K562 (cell line): ENCODE data around the gene SPEM1. TPM values are rescaled to one million over a fixed set of nuclear protein-coding genes. Genes with fewer than 3 reads are reported as not detected.

Source experiments
- ATAC-seq: fragments of 200-7000 bp; cut with Tn5 transposase; 3 replicates; pipeline ENCODE4 v1.9.1; 2020; ENCODE audit warnings: moderate library complexity
- BruUV-seq: library from RNA; stranded (reverse); fragments of 400-500 nt; replicated peaks from 2 replicates; lab custom pipeline; 2021; lab: Mats Ljungman, UMichigan
- CTCF ChIA-PET: fragments of 300-600 bp; formaldehyde crosslinking; extraction: SDS; loops from one replicate; lab custom pipeline; 2021; ENCODE audit warnings: low intra/inter-chr PET ratio; lab: Yijun Ruan, JAX
- POLR2A ChIA-PET: fragments of 300-600, 350-650 bp; sonication (Branson Sonifier 250); formaldehyde crosslinking; extraction: SDS; loops from one replicate; lab custom pipeline; 2021; ENCODE audit warnings: antibody characterized with exemption, inconsistent platforms; lab: Yijun Ruan, JAX
- DNase-seq, 4 experiments: peaks; one replicate each; pipeline versions ENCODE4 v3.0.0 to v3.0.0-alpha.2; 2011 to 2018; ENCODE audit warnings: low spot score in 3 of 4, mixed read lengths in 3 of 4; ENCODE audit errors: extremely low read depth in 1 of 4
- FAIRE-seq: peaks from 2 replicates; lab custom pipeline; 2011; peaks lifted over from hg19 to GRCh38; lab: Jason Lieb, UNC
- H2AFZ ChIP-seq: 2 replicates; pipeline ENCODE4 v1.6.0; 2011; ENCODE audit warnings: low read depth, low read length, control low read depth, inconsistent platforms
- H3K27ac ChIP-seq: fragments of 200-600 bp; 3 replicates; pipeline ENCODE4 v1.8.0; 2011; ENCODE audit warnings: low read depth, mild to moderate bottlenecking, control low read depth, inconsistent platforms, low read length, moderate library complexity, mixed read lengths; ENCODE audit errors: extremely low read depth
- H3K27me3 ChIP-seq, 2 experiments: fragments of 300-600 bp in 1 of 2; 2 replicates in 1 of 2; 3 replicates in 1 of 2; pipeline versions ENCODE4 v1.6.0 to v1.8.0; 2011; ENCODE audit warnings: inconsistent platforms in 2 of 2, low read length in 2 of 2, mild to moderate bottlenecking in 1 of 2, mixed read lengths in 1 of 2, moderate library complexity in 1 of 2; ENCODE audit not compliant: control insufficient read depth in 2 of 2, insufficient read depth in 2 of 2
- H3K36me3 ChIP-seq: fragments of 300-600 bp; 3 replicates; pipeline ENCODE4 v1.8.0; 2011; ENCODE audit warnings: mild to moderate bottlenecking, low read length, inconsistent platforms; ENCODE audit not compliant: control insufficient read depth, insufficient read depth
- H3K4me1 ChIP-seq, 2 experiments: fragments of 200-600 bp in 1 of 2; replicated peaks in 1 of 2; 2 replicates in 1 of 2; 3 replicates in 1 of 2; pipeline versions ENCODE4 v1.5.1 to v1.8.0; 2011; ENCODE audit warnings: inconsistent platforms in 2 of 2, low read length in 2 of 2, mild to moderate bottlenecking in 1 of 2, mixed read lengths in 1 of 2, moderate library complexity in 1 of 2; ENCODE audit not compliant: control insufficient read depth in 2 of 2, insufficient read depth in 2 of 2
- H3K4me2 ChIP-seq: 2 replicates; pipeline ENCODE4 v1.6.1; 2011; ENCODE audit warnings: low read length, control low read depth, inconsistent platforms, mixed read lengths; ENCODE audit not compliant: insufficient read depth
- H3K4me3 ChIP-seq: fragments of 200-600 bp; sonication (generic), shearing (Covaris generic); 2 replicates; pipeline ENCODE4 v1.5.1; 2016; ENCODE audit warnings: control low read depth, inconsistent platforms
- H3K79me2 ChIP-seq: fragments of 200-600 bp; 3 replicates; pipeline ENCODE4 v1.8.0; 2011; ENCODE audit warnings: low read length, inconsistent platforms; ENCODE audit not compliant: control insufficient read depth, insufficient read depth
- H3K9ac ChIP-seq, 2 experiments: 2 replicates each; pipeline versions ENCODE4 v1.6.0 to v1.6.1; 2011; ENCODE audit warnings: low read depth in 2 of 2, low read length in 2 of 2, control low read depth in 1 of 2, inconsistent platforms in 1 of 2, mild to moderate bottlenecking in 1 of 2, mixed read lengths in 1 of 2; ENCODE audit not compliant: insufficient read depth in 1 of 2
- H3K9me1 ChIP-seq: one replicate; pipeline ENCODE4 v1.6.0; 2011; ENCODE audit warnings: inconsistent platforms, mild to moderate bottlenecking, low read length, moderate library complexity; ENCODE audit not compliant: control insufficient read depth, insufficient read depth
- H3K9me3 ChIP-seq: replicated peaks from 2 replicates; pipeline ENCODE4 v1.5.1; 2011; ENCODE audit warnings: low read depth, low read length, inconsistent platforms; ENCODE audit not compliant: control insufficient read depth, insufficient read depth
- H4K20me1 ChIP-seq: replicated peaks from 2 replicates; pipeline ENCODE4 v1.6.1; 2011; ENCODE audit warnings: low read length, inconsistent platforms, mixed read lengths; ENCODE audit not compliant: control insufficient read depth, insufficient read depth
- HDAC2 ChIP-seq: fragments of 450-650 bp; IDR thresholded peaks from 2 replicates; pipeline ENCODE4 v1.6.1; 2016; ENCODE audit warnings: mild to moderate bottlenecking
- POLR2AphosphoS5 ChIP-seq: IDR thresholded peaks from 2 replicates; pipeline ENCODE4 v1.6.1; 2011; ENCODE audit warnings: mild to moderate bottlenecking, low read depth, low read length, moderate library complexity; ENCODE audit not compliant: control insufficient read depth, insufficient read depth
- YY1 ChIP-seq, 3 experiments: IDR thresholded peaks; 2 replicates each; pipeline ENCODE4 v1.6.1; 2011; ENCODE audit warnings: low read length in 2 of 3, mild to moderate bottlenecking in 2 of 3, moderate library complexity in 2 of 3, borderline replicate concordance in 1 of 3, control low read depth in 1 of 3, low read depth in 1 of 3; ENCODE audit not compliant: insufficient read depth in 3 of 3, insufficient replicate concordance in 2 of 3, control insufficient read depth in 1 of 3, insufficient read length in 1 of 3; ENCODE audit errors: extremely low read depth in 1 of 3
- ZNF583 ChIP-seq: fragments of 250-450 bp; sonication (Bioruptor Pico); IDR thresholded peaks from 2 replicates; pipeline ENCODE4 v1.4.0; 2020
- WGBS: fragments of 100-300 bp; shearing (Covaris generic); methylation state at CpG from one replicate; pipeline ENCODE4 v1.1.6; 2016; ENCODE audit warnings: low coverage, mixed read lengths; ENCODE audit not compliant: insufficient coverage; ENCODE audit errors: missing lambda C conversion rate; 5-methylcytosine and 5-hydroxymethylcytosine counted together
- in situ Hi-C: fragments of 300-500 bp; cut with MboI; formaldehyde crosslinking; loops from 4 replicates; pipeline ENCODE4 v1.15.0; 2018; ENCODE audit warnings: inconsistent platforms, mixed read lengths
- intact Hi-C: fragments of 100-400 bp; cut with micrococcal nuclease; formaldehyde crosslinking; loops from 2 replicates; pipeline ENCODE4 v1.14.2; 2022
- polyA plus RNA-seq, 8 experiments: library from polyadenylated mRNA; depleted of rRNA in 4 of 8; stranded (reverse) in 5 of 8; unstranded in 3 of 8; fragments of >200 nt; fragmentation: Nextera tagmentation in 2 of 8; fragmentation: Illumina TruSeq in 1 of 8; extraction: Ambion mirVana in 2 of 8; extraction: Trizol in 1 of 8; gene quantifications; 2 replicates each; pipeline versions ENCODE4 v1.2.1 to v1.2.3, GENCODE V29; 2011 to 2014; ENCODE audit warnings: inconsistent platforms in 1 of 8, missing spikeins in 1 of 8
- total RNA-seq, 7 experiments: library from RNA; depleted of rRNA in 6 of 7; stranded (reverse); fragments of >200 nt in 6 of 7; fragmentation: Illumina TruSeq in 2 of 7; extraction: Trizol in 2 of 7; gene quantifications; 2 replicates each; pipeline versions ENCODE4 v1.2.1 to v1.2.3, GENCODE V29; 2011 to 2021; ENCODE audit warnings: low replicate concordance in 1 of 7
- TF ChIP-seq, protein P1 (sequence below): fragments of 150-350 bp; conservative IDR thresholded peaks from 2 replicates; pipeline ENCODE4 v1.6.1; 2014; ENCODE audit warnings: low read length
- TF ChIP-seq, protein P2 (sequence below): fragments of 450-650 bp; IDR thresholded peaks from 2 replicates; pipeline ENCODE4 v1.6.1; 2018; ENCODE audit not compliant: partially characterized antibody

The SPEM1 gene
- total and polyA plus RNA-seq, 9 of the 15 experiments (the other 6 are each of a cell fraction or from before 2014, with no cell fraction given), result not detected

DNA sequence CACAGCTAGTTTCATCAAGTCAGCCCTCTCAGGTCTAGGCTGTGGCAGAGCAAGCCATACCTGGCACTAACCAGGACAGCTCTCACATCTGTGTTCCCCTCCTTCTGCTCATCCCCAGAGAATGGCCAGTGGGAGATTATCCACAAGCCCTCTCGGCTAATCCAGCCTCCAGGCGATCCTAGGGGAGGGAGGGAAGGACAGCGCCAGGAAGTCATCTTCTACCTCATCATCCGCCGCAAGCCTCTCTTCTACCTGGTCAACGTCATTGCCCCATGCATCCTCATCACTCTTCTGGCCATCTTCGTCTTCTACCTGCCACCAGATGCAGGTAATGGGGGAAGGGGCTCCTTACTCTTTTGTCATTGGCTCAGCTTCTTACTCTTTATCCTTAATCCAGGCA, 28.3 kb downstream of the SPEM1 start (continued):
- TF ChIP-seq POLR2AphosphoS5 (no peak), HDAC2 (no peak)
- TF ChIP-seq, protein P1, sequence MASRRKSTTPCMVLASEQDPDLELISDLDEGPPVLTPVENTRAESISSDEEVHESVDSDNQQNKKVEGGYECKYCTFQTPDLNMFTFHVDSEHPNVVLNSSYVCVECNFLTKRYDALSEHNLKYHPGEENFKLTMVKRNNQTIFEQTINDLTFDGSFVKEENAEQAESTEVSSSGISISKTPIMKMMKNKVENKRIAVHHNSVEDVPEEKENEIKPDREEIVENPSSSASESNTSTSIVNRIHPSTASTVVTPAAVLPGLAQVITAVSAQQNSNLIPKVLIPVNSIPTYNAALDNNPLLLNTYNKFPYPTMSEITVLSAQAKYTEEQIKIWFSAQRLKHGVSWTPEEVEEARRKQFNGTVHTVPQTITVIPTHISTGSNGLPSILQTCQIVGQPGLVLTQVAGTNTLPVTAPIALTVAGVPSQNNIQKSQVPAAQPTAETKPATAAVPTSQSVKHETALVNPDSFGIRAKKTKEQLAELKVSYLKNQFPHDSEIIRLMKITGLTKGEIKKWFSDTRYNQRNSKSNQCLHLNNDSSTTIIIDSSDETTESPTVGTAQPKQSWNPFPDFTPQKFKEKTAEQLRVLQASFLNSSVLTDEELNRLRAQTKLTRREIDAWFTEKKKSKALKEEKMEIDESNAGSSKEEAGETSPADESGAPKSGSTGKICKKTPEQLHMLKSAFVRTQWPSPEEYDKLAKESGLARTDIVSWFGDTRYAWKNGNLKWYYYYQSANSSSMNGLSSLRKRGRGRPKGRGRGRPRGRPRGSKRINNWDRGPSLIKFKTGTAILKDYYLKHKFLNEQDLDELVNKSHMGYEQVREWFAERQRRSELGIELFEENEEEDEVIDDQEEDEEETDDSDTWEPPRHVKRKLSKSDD, result no peak

DNA sequence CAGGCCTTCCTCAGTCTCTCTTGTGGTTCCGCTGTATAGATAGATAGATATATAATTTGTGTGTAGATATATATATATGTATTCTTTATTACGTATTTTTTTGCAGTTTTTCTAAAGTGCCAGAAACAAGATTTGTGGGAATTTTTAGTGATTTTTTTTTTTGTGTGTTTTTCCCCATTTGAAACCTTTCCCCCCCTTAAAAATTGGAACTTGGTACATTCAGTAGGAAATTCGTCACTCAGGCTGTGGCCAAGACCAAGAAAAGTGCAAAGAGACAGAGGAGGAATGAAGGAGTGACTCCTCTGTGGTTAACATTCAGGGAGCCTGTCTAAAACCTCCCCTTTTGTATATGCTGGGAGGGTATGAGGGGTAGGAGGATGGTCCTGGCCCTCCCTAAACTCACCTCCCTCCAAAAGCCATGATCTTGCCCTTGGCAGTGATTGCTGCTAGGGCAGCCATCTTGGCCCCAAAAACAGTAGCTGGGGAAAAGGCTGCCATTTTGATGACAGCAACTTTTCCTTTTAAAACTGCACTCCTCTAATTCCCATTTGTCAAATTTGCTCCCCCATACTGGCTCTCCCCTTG, 39.9 kb downstream of the SPEM1 start:
- ATAC-seq, result no peak
- Histone ChIP-seq H3K9me3 (no peaks in the 10 kb centered on the region), H3K4me3 (no peak overlapping the region), H3K4me1 (peaks cover 0 to 18% of the 10 kb centered on the region in 2 experiments; a peak in 3 of 5 replicates), H3K36me3 (peaks cover 24% of the 10 kb centered on the region; the same call in 1 of the 3 replicates), H3K9ac (no peak overlapping the region), H3K27me3 (no peaks in the 10 kb centered on the region), H3K4me2 (no peak overlapping the region), H3K79me2 (no peaks in the 10 kb centered on the region; the same call in 2 of the 3 replicates), H3K27ac (no peak overlapping the region), H3K9me1 (no peaks in the 10 kb centered on the region), H4K20me1 (no peaks in the 10 kb centered on the region), H2AFZ (no peak overlapping the region)
- TF ChIP-seq YY1 (IDR thresholded peaks at IDR 0.05; ENCODE audit: borderline replicate concordance in 1 of 3, control insufficient read depth in 1 of 3, extremely low read depth in 1 of 3, insufficient read depth in 3 of 3, insufficient read length in 1 of 3, insufficient replicate concordance in 2 of 3, low read depth in 1 of 3, low read length in 2 of 3) (peak in 2 of 3 experiments; percentile 43 to 84), ZNF583 (CRISPR knock-in tag) (no peak)
- TF ChIP-seq, protein P2, sequence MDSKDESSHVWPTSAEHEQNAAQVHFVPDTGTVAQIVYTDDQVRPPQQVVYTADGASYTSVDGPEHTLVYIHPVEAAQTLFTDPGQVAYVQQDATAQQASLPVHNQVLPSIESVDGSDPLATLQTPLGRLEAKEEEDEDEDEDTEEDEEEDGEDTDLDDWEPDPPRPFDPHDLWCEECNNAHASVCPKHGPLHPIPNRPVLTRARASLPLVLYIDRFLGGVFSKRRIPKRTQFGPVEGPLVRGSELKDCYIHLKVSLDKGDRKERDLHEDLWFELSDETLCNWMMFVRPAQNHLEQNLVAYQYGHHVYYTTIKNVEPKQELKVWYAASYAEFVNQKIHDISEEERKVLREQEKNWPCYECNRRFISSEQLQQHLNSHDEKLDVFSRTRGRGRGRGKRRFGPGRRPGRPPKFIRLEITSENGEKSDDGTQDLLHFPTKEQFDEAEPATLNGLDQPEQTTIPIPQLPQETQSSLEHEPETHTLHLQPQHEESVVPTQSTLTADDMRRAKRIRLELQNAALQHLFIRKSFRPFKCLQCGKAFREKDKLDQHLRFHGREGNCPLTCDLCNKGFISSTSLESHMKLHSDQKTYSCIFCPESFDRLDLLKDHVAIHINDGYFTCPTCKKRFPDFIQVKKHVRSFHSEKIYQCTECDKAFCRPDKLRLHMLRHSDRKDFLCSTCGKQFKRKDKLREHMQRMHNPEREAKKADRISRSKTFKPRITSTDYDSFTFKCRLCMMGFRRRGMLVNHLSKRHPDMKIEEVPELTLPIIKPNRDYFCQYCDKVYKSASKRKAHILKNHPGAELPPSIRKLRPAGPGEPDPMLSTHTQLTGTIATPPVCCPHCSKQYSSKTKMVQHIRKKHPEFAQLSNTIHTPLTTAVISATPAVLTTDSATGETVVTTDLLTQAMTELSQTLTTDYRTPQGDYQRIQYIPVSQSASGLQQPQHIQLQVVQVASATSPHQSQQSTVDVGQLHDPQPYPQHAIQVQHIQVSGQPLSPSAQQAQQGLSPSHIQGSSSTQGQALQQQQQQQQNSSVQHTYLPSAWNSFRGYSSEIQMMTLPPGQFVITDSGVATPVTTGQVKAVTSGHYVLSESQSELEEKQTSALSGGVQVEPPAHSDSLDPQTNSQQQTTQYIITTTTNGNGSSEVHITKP, result peak; percentile 88
- in situ Hi-C loops (no loop called here), intact Hi-C loops (no loop called here)
- BruUV-seq, result no TSS peak
- FAIRE-seq, result no peak
- CTCF ChIA-PET, result no interaction called here
- WGBS, result 93% methylated on average over 3 of the region's 3 CpGs
- no peak for DNase-seq
- POLR2A ChIA-PET, result interaction anchor here (1.4 to 2.1 kb wide), 3 partner anchors 11 to 16 kb away, joined by 6 to 7 read pairs (median 6); no protein-coding TSS in a partner anchor
